T-helper 1 cell treated with Interleukin-12 subunit alpha and Interleukin-12 subunit beta and Interleukin-4 antibody, amounts not matched to agents 30 ng/mL and 1 ng/mL, for 36 hours (primary cell): ENCODE measurements around the gene TESK1. TPM values are rescaled to one million over a fixed set of nuclear protein-coding genes. Genes with fewer than 3 reads are reported as not detected.

Experiments
- intact Hi-C: fragments of 100-400 bp; cut with micrococcal nuclease; formaldehyde crosslinking; loops from one replicate; pipeline ENCODE4 v1.15.1; 2024
- total RNA-seq: library from RNA; stranded (reverse); gene quantifications from 2 replicates; pipeline ENCODE4 v1.2.3, GENCODE V29; 2022

Gene TESK1
- total RNA-seq, 1 donor from 2014 or later: 32.6 TPM

GRCh38 chr9:35645736-35646135 lies 40.7 kb downstream of the TESK1 start:
- intact Hi-C loops: loop anchor here (1.0 to 5.0 kb wide), 10 partner anchors 19 to 1317 kb away; partner anchors contain the start of genes ARHGEF39, CLTA, CREB3 and GBA2

- intact Hi-C loops: loop anchor here (1.0 to 5.0 kb wide), 10 partner anchors 19 to 1317 kb away; partner anchors contain the start of genes ARHGEF39, CLTA, CREB3 and GBA2
Measured at GRCh38 chr9:35646153-35646532, 41.1 kb downstream of the TESK1 start.

GRCh38 chr9:35646533-35647265 lies 41.6 kb downstream of the TESK1 start:
- intact Hi-C loops: loop anchor here (1.0 to 5.0 kb wide), 13 partner anchors 7 to 1318 kb away; partner anchors contain the start of genes ARHGEF39, CLTA, CREB3 and GBA2

- intact Hi-C loops: loop anchor here (1.0 to 10.0 kb wide), 5 partner anchors 163 to 1025 kb away; partner anchors contain the start of genes ARID3C, CLTA, DCTN3 and GNE
Measured at GRCh38 chr9:35649431-35650340, 44.6 kb downstream of the TESK1 start.

GRCh38 chr9:35650341-35651158 lies 45.5 kb downstream of the TESK1 start, which contains the start of gene SIT1:
Gene SIT1, minus strand, starts transcription at chr9:35650931. Its CDS starts 78 bp downstream, at chr9:35650853.
- intact Hi-C loops: loop anchor here (10.0 kb wide), 2 partner anchors 946 to 1026 kb away; partner anchors contain the start of genes ARID3C and DCTN3

- intact Hi-C loops: loop anchor here (10.0 kb wide), 2 partner anchors 947 to 1027 kb away; partner anchors contain the start of genes ARID3C and DCTN3
Measured at GRCh38 chr9:35651956-35652828, 47.1 kb downstream of the TESK1 start.

- intact Hi-C loops: loop anchor here (10.0 kb wide), 2 partner anchors 948 to 1028 kb away; partner anchors contain the start of genes ARID3C and DCTN3
Measured at GRCh38 chr9:35652829-35653209, 47.8 kb downstream of the TESK1 start.

- intact Hi-C loops: loop anchor here (10.0 kb wide), 2 partner anchors 949 to 1029 kb away; partner anchors contain the start of genes ARID3C and DCTN3
Measured at GRCh38 chr9:35653611-35654010, 48.5 kb downstream of the TESK1 start.

- intact Hi-C loops: loop anchor here (5.0 to 10.0 kb wide), 6 partner anchors 164 to 1032 kb away; partner anchors contain the start of genes ARID3C, DCTN3, DNAJB5 and RUSC2
Measured at GRCh38 chr9:35656348-35656747, 51.3 kb downstream of the TESK1 start.

GRCh38 chr9:35656831-35657545 lies 51.9 kb downstream of the TESK1 start:
- intact Hi-C loops: loop anchor here (1.0 to 10.0 kb wide), 11 partner anchors 8 to 1032 kb away; partner anchors contain the start of genes ARHGEF39, ARID3C, CREB3 and DCTN3

GRCh38 chr9:35657546-35658136 lies 52.6 kb downstream of the TESK1 start, which contains the start of gene RMRP:
Gene RMRP, minus strand, starts transcription at chr9:35658019.
- intact Hi-C loops: loop anchor here (1.0 to 10.0 kb wide), 17 partner anchors 8 to 1033 kb away; partner anchors contain the start of genes ARHGEF39, ARID3C, CREB3 and DCTN3

GRCh38 chr9:35658137-35658967 lies 53.3 kb downstream of the TESK1 start, which contains the start of gene CCDC107:
Gene CCDC107, plus strand, starts transcription at chr9:35658292. Its CDS starts 88 bp downstream, at chr9:35658380.
- intact Hi-C loops: loop anchor here (1.0 to 10.0 kb wide), 12 partner anchors 30 to 1034 kb away; partner anchors contain the start of genes ARID3C, DCTN3, DNAJB5 and FAM221B

- intact Hi-C loops: loop anchor here (1.0 to 10.0 kb wide), 12 partner anchors 29 to 1034 kb away; partner anchors contain the start of genes ARID3C, DCTN3, DNAJB5 and FAM221B
Measured at GRCh38 chr9:35658968-35659220, 53.8 kb downstream of the TESK1 start.

GRCh38 chr9:35659340-35659739 lies 54.3 kb downstream of the TESK1 start:
- intact Hi-C loops: loop anchor here (2.0 to 10.0 kb wide), 8 partner anchors 167 to 1035 kb away; partner anchors contain the start of genes ARID3C, DCTN3, DNAJB5 and FAM221B
